ENCODE results near the gene R3HDM4. TPM values are rescaled to one million over a fixed set of nuclear protein-coding genes. Genes with fewer than 3 reads are reported as not detected.

The R3HDM4 gene
- total RNA-seq, 1 experiment from 2014 or later = 54.0 TPM

DNA sequence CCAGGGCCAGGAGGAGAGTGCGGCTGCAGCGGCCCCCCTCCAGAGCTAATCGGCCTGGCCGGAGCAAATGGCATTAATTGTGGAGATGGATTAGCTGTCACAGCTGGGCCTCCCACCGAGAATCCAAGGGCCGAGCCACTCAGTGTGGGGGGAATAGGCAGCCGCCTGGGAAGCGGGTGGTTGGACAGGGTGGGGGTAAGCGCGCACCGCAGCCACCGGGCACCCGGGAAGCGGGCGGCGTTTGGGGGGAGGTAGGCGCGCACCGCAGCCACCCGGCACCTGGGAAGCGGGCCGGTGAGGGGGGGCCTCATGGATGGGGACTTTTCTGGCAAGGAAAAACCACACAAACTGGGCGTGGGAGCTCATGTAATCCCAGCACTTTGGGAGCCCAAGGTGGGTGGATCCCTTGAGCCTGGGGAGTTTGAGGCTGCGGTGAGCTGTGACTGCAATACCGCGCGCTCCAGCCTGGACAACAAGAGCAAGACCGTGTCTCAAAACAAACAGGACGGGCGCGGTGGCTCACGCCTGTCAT is 9.7 kb downstream of the R3HDM4 start:
- H3K36me3 Mint-ChIP-seq (ENCODE audit: insufficient read depth, unreplicated experiment) = peaks cover 18% of the 10 kb centered on the region
- H3K9me3 Mint-ChIP-seq (ENCODE audit: low read depth, unreplicated experiment) = no peaks in the 10 kb centered on the region
- no peaks in the 10 kb centered on the region for H3K27me3 Mint-ChIP-seq (ENCODE audit: unreplicated experiment)
- intact Hi-C loops (cut with micrococcal nuclease; ENCODE audit: unreplicated experiment) = no loop called here
- H3K4me1 Mint-ChIP-seq (ENCODE audit: low read depth, unreplicated experiment) = no peaks in the 10 kb centered on the region
- CTCF ChIA-PET = no interaction called here
- BruUV-seq (replicated peaks) = no TSS peak
- TF ChIP-seq, protein P1, sequence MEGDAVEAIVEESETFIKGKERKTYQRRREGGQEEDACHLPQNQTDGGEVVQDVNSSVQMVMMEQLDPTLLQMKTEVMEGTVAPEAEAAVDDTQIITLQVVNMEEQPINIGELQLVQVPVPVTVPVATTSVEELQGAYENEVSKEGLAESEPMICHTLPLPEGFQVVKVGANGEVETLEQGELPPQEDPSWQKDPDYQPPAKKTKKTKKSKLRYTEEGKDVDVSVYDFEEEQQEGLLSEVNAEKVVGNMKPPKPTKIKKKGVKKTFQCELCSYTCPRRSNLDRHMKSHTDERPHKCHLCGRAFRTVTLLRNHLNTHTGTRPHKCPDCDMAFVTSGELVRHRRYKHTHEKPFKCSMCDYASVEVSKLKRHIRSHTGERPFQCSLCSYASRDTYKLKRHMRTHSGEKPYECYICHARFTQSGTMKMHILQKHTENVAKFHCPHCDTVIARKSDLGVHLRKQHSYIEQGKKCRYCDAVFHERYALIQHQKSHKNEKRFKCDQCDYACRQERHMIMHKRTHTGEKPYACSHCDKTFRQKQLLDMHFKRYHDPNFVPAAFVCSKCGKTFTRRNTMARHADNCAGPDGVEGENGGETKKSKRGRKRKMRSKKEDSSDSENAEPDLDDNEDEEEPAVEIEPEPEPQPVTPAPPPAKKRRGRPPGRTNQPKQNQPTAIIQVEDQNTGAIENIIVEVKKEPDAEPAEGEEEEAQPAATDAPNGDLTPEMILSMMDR (IDR thresholded peaks at IDR 0.05; ENCODE audit: unreplicated experiment) = no peak
- H3K4me3 Mint-ChIP-seq (ENCODE audit: low read depth, unreplicated experiment) = no peak overlapping the region
- no peak for DNase-seq
- H3K27ac Mint-ChIP-seq (ENCODE audit: unreplicated experiment) = no peak overlapping the region

GRCh38 chr19:902446-903226 is 10.4 kb downstream of the R3HDM4 start:
- peaks cover 20% of the 10 kb centered on the region for H3K36me3 Mint-ChIP-seq (ENCODE audit: insufficient read depth, unreplicated experiment)
- CTCF ChIA-PET = no interaction called here
- TF ChIP-seq, protein P1 (IDR thresholded peaks at IDR 0.05; ENCODE audit: unreplicated experiment) = no peak
- intact Hi-C loops (cut with micrococcal nuclease; ENCODE audit: unreplicated experiment) = no loop called here
- no peaks in the 10 kb centered on the region for H3K4me1 Mint-ChIP-seq (ENCODE audit: low read depth, unreplicated experiment)
- DNase-seq = no peak
- H3K9me3 Mint-ChIP-seq (ENCODE audit: low read depth, unreplicated experiment) = no peaks in the 10 kb centered on the region
- H3K4me3 Mint-ChIP-seq (ENCODE audit: low read depth, unreplicated experiment) = no peak overlapping the region
- H3K27ac Mint-ChIP-seq (ENCODE audit: unreplicated experiment) = no peak overlapping the region
- no peaks in the 10 kb centered on the region for H3K27me3 Mint-ChIP-seq (ENCODE audit: unreplicated experiment)
- no TSS peak for BruUV-seq (replicated peaks)

- CTCF ChIA-PET = no interaction called here
- Mint-ChIP-seq H3K4me1 (ENCODE audit: low read depth, unreplicated experiment) (no peaks in the 10 kb centered on the region), H3K36me3 (ENCODE audit: insufficient read depth, unreplicated experiment) (peaks cover 23% of the 10 kb centered on the region), H3K27me3 (ENCODE audit: unreplicated experiment) (no peaks in the 10 kb centered on the region), H3K27ac (ENCODE audit: unreplicated experiment) (no peak overlapping the region), H3K4me3 (ENCODE audit: low read depth, unreplicated experiment) (no peak overlapping the region), H3K9me3 (ENCODE audit: low read depth, unreplicated experiment) (no peaks in the 10 kb centered on the region)
- intact Hi-C loops (cut with micrococcal nuclease; ENCODE audit: unreplicated experiment) = no loop called here
- TF ChIP-seq, protein P1 (IDR thresholded peaks at IDR 0.05; ENCODE audit: unreplicated experiment) = no peak
- no peak for DNase-seq
- BruUV-seq (replicated peaks) = no TSS peak
Observed at GRCh38 chr19:902093-902370, 11.0 kb downstream of the R3HDM4 start.

DNA sequence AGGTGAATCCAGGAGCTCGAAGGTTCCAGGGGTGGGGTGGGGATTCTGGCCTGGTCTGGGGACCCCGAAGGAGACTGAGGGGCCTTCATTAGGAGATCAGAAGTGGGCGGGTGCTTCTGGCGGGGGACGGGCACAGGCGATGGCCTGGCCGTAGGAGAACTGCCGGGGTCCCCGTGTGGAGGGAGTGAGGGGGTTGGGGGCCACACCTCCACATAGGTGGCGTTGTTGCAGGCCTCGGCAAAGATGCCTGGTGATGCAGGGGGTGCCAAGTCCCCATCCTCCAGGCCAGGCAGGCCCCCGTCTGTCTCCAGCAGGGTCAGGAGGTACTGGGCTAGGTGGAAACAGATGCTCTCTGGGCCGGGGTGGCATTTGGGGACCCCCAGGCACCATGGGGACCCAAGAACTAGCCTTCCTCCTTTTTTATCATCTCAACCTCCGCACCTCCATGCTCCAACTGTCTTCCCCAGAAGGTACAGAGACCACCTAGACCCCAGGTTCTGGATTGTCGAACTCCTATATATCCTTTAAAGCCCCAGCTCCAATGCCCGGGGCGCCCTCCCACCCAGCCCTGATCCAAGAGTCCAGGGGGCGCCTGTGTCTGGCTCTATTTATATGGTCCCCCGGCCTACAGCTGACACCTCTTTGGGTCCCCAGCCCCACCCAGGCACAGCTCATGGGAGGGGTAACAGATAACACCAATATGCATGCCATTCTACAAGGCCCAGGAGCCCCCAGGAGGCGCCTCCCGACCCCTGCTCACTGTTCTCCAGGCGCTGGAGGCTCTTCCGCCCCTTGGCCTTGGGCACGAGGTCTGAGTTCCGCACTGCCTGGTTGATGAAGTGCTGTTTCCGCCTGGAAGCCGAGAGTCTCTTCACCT is 11.6 kb downstream of the R3HDM4 start:
- no peak overlapping the region for H3K4me3 Mint-ChIP-seq (ENCODE audit: low read depth, unreplicated experiment)
- H3K9me3 Mint-ChIP-seq (ENCODE audit: low read depth, unreplicated experiment) = no peaks in the 10 kb centered on the region
- CTCF ChIA-PET = no interaction called here
- no peaks in the 10 kb centered on the region for H3K27me3 Mint-ChIP-seq (ENCODE audit: unreplicated experiment)
- no peak overlapping the region for H3K27ac Mint-ChIP-seq (ENCODE audit: unreplicated experiment)
- no peak for DNase-seq
- BruUV-seq (replicated peaks) = no TSS peak
- intact Hi-C loops (cut with micrococcal nuclease; ENCODE audit: unreplicated experiment) = no loop called here
- TF ChIP-seq, protein P1 (IDR thresholded peaks at IDR 0.05; ENCODE audit: unreplicated experiment) = no peak
- H3K36me3 Mint-ChIP-seq (ENCODE audit: insufficient read depth, unreplicated experiment) = peaks cover 29% of the 10 kb centered on the region
- no peaks in the 10 kb centered on the region for H3K4me1 Mint-ChIP-seq (ENCODE audit: low read depth, unreplicated experiment)
